OCI-LY7 (cell line): ENCODE measurements around the gene NATD1. TPM values are rescaled to one million over a fixed set of nuclear protein-coding genes. Genes with fewer than 3 reads are reported as not detected.
A peak's percentile ranks its signal among the peaks of the same experiment; 100 is the strongest.

Source experiments
- BruUV-seq: library from RNA; stranded (reverse); fragments of 400-500 nt; replicated peaks from 2 replicates; lab custom pipeline; 2021; lab: Mats Ljungman, UMichigan
- CTCF ChIA-PET: fragments of 300-600 bp; sonication (Branson Sonifier 250); formaldehyde crosslinking; loops from one replicate; lab custom pipeline; 2022; ENCODE audit warnings: antibody characterized with exemption; ENCODE audit not compliant: unreplicated experiment; lab: Charles Lee
- POLR2A ChIA-PET: fragments of 300-600 bp; sonication (Branson Sonifier 250); formaldehyde crosslinking; loops from one replicate; lab custom pipeline; 2022; ENCODE audit warnings: antibody characterized with exemption; lab: Charles Lee
- DNase-seq: peaks from one replicate; pipeline ENCODE4 v3.0.0-alpha.2; 2015; ENCODE audit warnings: low spot score
- H2AFZ ChIP-seq: fragments of 200-600 bp; sonication (generic), shearing (Covaris generic); 2 replicates; pipeline ENCODE4 v1.6.1; 2014; ENCODE audit warnings: mild to moderate bottlenecking, antibody characterized with exemption, low read length, moderate library complexity
- H3K27ac ChIP-seq: fragments of 200-600 bp; sonication (generic); 2 replicates; pipeline ENCODE4 v1.5.1; 2014; ENCODE audit warnings: mixed run types, low read depth, mild to moderate bottlenecking, moderate library complexity, low read length, inconsistent platforms; ENCODE audit not compliant: poor library complexity, severe bottlenecking
- H3K36me3 ChIP-seq: fragments of 200-600 bp; sonication (generic); 2 replicates; pipeline ENCODE4 v1.6.1; 2014; ENCODE audit warnings: mild to moderate bottlenecking, antibody characterized with exemption, low read length, moderate library complexity, mixed read lengths; ENCODE audit not compliant: insufficient read depth
- H3K4me1 ChIP-seq: fragments of 200-600 bp; sonication (generic); 2 replicates; pipeline ENCODE4 v1.5.1; 2014; ENCODE audit warnings: mild to moderate bottlenecking, low read length; ENCODE audit not compliant: insufficient read depth, poor library complexity, severe bottlenecking
- H3K4me2 ChIP-seq: fragments of 200-600 bp; sonication (generic); 2 replicates; pipeline ENCODE4 v1.6.1; 2014; ENCODE audit warnings: mild to moderate bottlenecking, low read length
- H3K4me3 ChIP-seq: fragments of 200-600 bp; sonication (generic); 2 replicates; pipeline ENCODE4 v1.5.1; 2014; ENCODE audit warnings: mild to moderate bottlenecking, low read depth, low read length; ENCODE audit not compliant: poor library complexity, severe bottlenecking
- H3K79me2 ChIP-seq: fragments of 200-600 bp; sonication (generic); 2 replicates; pipeline ENCODE4 v1.6.1; 2016; ENCODE audit warnings: low read depth, mild to moderate bottlenecking, low read length, moderate library complexity, mixed read lengths; ENCODE audit not compliant: insufficient read depth
- H3K9me2 ChIP-seq: fragments of 200-600 bp; sonication (generic); 2 replicates; pipeline ENCODE4 v1.6.1; 2016; ENCODE audit warnings: mild to moderate bottlenecking, low read length, mixed read lengths; ENCODE audit not compliant: insufficient read depth
- H3K9me3 ChIP-seq: fragments of 200-600 bp; sonication (generic); 2 replicates; pipeline ENCODE4 v1.6.1; 2014; ENCODE audit warnings: mild to moderate bottlenecking, mixed run types, low read length, mixed read lengths
- H4K20me1 ChIP-seq: fragments of 200-600 bp; sonication (generic); 2 replicates; pipeline ENCODE4 v1.6.1; 2014; ENCODE audit warnings: mild to moderate bottlenecking, antibody characterized with exemption, low read length, moderate library complexity, mixed read lengths; ENCODE audit not compliant: insufficient read depth
- CTCF ChIP-seq: fragments of 200-600 bp; sonication (generic); conservative IDR thresholded peaks from 2 replicates; pipeline ENCODE4 v1.5.1; 2014; ENCODE audit warnings: mild to moderate bottlenecking, antibody characterized with exemption, low read length, moderate library complexity, mixed read lengths
- EZH2phosphoT487 ChIP-seq: fragments of 200-600 bp; sonication (generic); IDR thresholded peaks from 2 replicates; pipeline ENCODE4 v1.6.1; 2018; ENCODE audit warnings: low read depth, borderline replicate concordance, mild to moderate bottlenecking, mixed run types, antibody characterized with exemption, low read length, moderate library complexity, mixed read lengths
- intact Hi-C: fragments of 100-400 bp; cut with micrococcal nuclease; formaldehyde crosslinking; loops from one replicate; pipeline ENCODE4 v1.10.0; 2022; ENCODE audit not compliant: unreplicated experiment
- total RNA-seq, 2 experiments: library from RNA; depleted of rRNA in 1 of 2; stranded (reverse); fragments of >200 nt in 1 of 2; shearing (Covaris generic) in 1 of 2; gene quantifications; 2 replicates each; pipeline ENCODE4 v1.2.3, GENCODE V29; 2014 to 2022

NATD1 gene
- total RNA-seq, 2 experiments from 2014 or later, result 0.85 to 6.0 TPM

- POLR2A ChIA-PET, result interaction anchor here (1.0 to 2.5 kb wide), 4 partner anchors 8 to 17 kb away, joined by 3 to 10 read pairs (median 4); no protein-coding TSS in a partner anchor
Observed at GRCh38 chr17:21268596-21269188, 15.5 kb upstream of the NATD1 start.

GRCh38 chr17:21263376-21263775, 10.2 kb upstream of the NATD1 start:
- intact Hi-C loops, result loop anchor here (10.0 kb wide), 1 partner anchor 61 kb away; no protein-coding TSS in a partner anchor
- Histone ChIP-seq H3K9me2 (no peaks in the 10 kb centered on the region), H3K9me3 (no peaks in the 10 kb centered on the region), H3K79me2 (no peaks in the 10 kb centered on the region), H3K27ac (no peak overlapping the region), H3K4me2 (no peak overlapping the region), H3K36me3 (no peaks in the 10 kb centered on the region), H4K20me1 (no peaks in the 10 kb centered on the region), H2AFZ (peak overlapping the region; percentile 8; the same call in 1 of the 2 replicates), H3K4me3 (no peak overlapping the region), H3K4me1 (peaks cover 18% of the 10 kb centered on the region)
- TF ChIP-seq EZH2phosphoT487, result no peak
- no peak for TF ChIP-seq CTCF
- no peak for DNase-seq
- ChIA-PET CTCF (no interaction called here), POLR2A (interaction anchor here (0.6 to 1.6 kb wide), 3 partner anchors 10 to 530 kb away, joined by 3 to 4 read pairs (median 4); no protein-coding TSS in a partner anchor)
- BruUV-seq, result no TSS peak

More at GRCh38 chr17:21268596-21269188, 15.5 kb upstream of the NATD1 start:
- Histone ChIP-seq H3K9me2 (no peaks in the 10 kb centered on the region), H3K4me2 (peak overlapping the region; percentile 53), H3K4me3 (peak overlapping the region; percentile 1), H3K9me3 (no peaks in the 10 kb centered on the region), H3K4me1 (peaks cover 37% of the 10 kb centered on the region), H4K20me1 (no peaks in the 10 kb centered on the region), H3K27ac (peak overlapping the region; percentile 67), H2AFZ (peak overlapping the region; percentile 8; the same call in 1 of the 2 replicates), H3K79me2 (no peaks in the 10 kb centered on the region), H3K36me3 (no peaks in the 10 kb centered on the region)
- no peak for DNase-seq
- CTCF ChIA-PET, result interaction anchor here (0.6 to 1.3 kb wide), 3 partner anchors 8 to 906 kb away, joined by 3 to 4 read pairs (median 3); no protein-coding TSS in a partner anchor
- BruUV-seq, result no TSS peak
- intact Hi-C loops, result loop anchor here (10.0 kb wide), 1 partner anchor 56 kb away; no protein-coding TSS in a partner anchor
- TF ChIP-seq EZH2phosphoT487, result no peak
- no peak for TF ChIP-seq CTCF
